HG03175 (cell line): ENCODE measurements around the gene AGRN.
"Not testable (repeated sequence)": the region's sequence is repeated elsewhere in the genome, so short reads cannot be mapped to it uniquely, and the experiment has no call there.

Experiments used
- ATAC-seq: cut with Tn5 transposase; IDR thresholded peaks from one replicate; pipeline ENCODE4 v1.9.1; 2021; ENCODE audit warnings: mild to moderate bottlenecking, moderate library complexity; ENCODE audit not compliant: unreplicated experiment

The AGRN gene

GRCh38 chr1:1063945-1064831 lies 44.3 kb downstream of the AGRN start:
- ATAC-seq = peak; percentile 38

GRCh38 chr1:1065265-1065939 lies 45.5 kb downstream of the AGRN start:
- no peak for ATAC-seq

GRCh38 chr1:1065940-1066304 lies 46.0 kb downstream of the AGRN start:
- not testable (repeated sequence) for ATAC-seq

- no peak for ATAC-seq
Measured at GRCh38 chr1:1066403-1067283, 46.7 kb downstream of the AGRN start.

GRCh38 chr1:1067284-1067859 lies 47.5 kb downstream of the AGRN start:
- no peak for ATAC-seq

GRCh38 chr1:1067860-1068516 lies 48.1 kb downstream of the AGRN start:
- ATAC-seq = no peak

GRCh38 chr1:1068517-1069055 lies 48.7 kb downstream of the AGRN start:
- peak; percentile 20 for ATAC-seq

- ATAC-seq = peak; percentile 61
Measured at GRCh38 chr1:1069056-1069710, 49.3 kb downstream of the AGRN start.

GRCh38 chr1:1069711-1070676 lies 50.1 kb downstream of the AGRN start:
- ATAC-seq = no peak

GRCh38 chr1:1071486-1072298 lies 51.8 kb downstream of the AGRN start:
- no peak for ATAC-seq

- no peak for ATAC-seq
Measured at GRCh38 chr1:1072299-1072848, 52.5 kb downstream of the AGRN start.

- ATAC-seq = no peak
Measured at GRCh38 chr1:1072849-1073742, 53.2 kb downstream of the AGRN start.

GRCh38 chr1:1073743-1074587 lies 54.0 kb downstream of the AGRN start, which contains the start of gene RNF223:
Gene RNF223, minus strand, starts transcription at chr1:1074306. Its CDS starts 1,740 bp downstream, at chr1:1072566.
- no peak for ATAC-seq

GRCh38 chr1:1074631-1075147 lies 54.8 kb downstream of the AGRN start:
- ATAC-seq = no peak
